Kidney capillary endothelial cell (primary cell): Measurements from ENCODE around the gene CISD2.
"Not testable (repeated sequence)": the region's sequence is repeated elsewhere in the genome, so short reads cannot be mapped to it uniquely, and the experiment has no call there.

Source experiments
- DNase-seq: peaks from one replicate; pipeline ENCODE4 v3.0.0-alpha.2; 2018; ENCODE audit warnings: low spot score

Gene CISD2

GRCh38 chr4:102919697-102920096 is 50.9 kb downstream of the CISD2 start:
- not testable (repeated sequence) for DNase-seq

GRCh38 chr4:102935716-102936115 is 66.9 kb downstream of the CISD2 start:
- DNase-seq: no peak

GRCh38 chr4:102938063-102938462 is 69.3 kb downstream of the CISD2 start:
- not testable (repeated sequence) for DNase-seq
